T47D (cell line): ENCODE results near the gene ATG12.
A peak's percentile ranks its signal among the peaks of the same experiment; 100 is the strongest.

ENCODE experiments used
- DNase-seq, 2 experiments: peaks; one replicate each; pipeline versions ENCODE4 v3.0.0 to v3.0.0-alpha.2; 2011 to 2012; ENCODE audit warnings: low read depth in 1 of 2, low spot score in 1 of 2
- JUND ChIP-seq: IDR thresholded peaks from 2 replicates; pipeline ENCODE4 v1.6.1; 2012; ENCODE audit warnings: low read depth
- in situ Hi-C: cut with HindIII; loops from 2 replicates; pipeline ENCODE4 v1.10.0; 2016; ENCODE audit warnings: low sequenced_read_pairs, low pct_unique_long_range_greater_than_20kb

Gene ATG12

GRCh38 chr5:115857057-115857479 lies 15.7 kb upstream of the ATG12 start:
- TF ChIP-seq JUND, result no peak
- in situ Hi-C loops, result no loop called here
- no peak for DNase-seq

DNA sequence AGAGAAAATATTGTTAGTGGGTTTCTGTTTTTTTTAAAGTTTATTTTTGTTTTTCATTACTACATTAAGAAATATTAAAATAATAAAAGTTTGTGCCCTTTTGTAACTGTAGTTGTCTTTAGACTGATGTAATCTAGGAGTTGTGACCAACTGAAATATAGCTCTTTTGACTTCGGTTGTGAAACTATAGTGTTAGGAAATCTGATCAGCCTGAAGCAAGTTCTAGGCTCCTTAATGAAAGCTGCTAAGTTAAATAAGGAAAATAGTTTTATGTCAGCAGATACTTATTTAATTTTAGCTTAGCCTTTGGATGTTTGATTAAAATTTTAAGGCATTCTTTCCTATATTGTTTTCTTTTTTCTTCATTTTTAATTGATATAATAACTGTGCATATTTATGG lies 14.6 kb upstream of the ATG12 start:
- peak in 1 of 2 experiments; percentile 47 for DNase-seq
- 0 out of 2 replicates have a peak, but pooled peaks have one; percentile 22 for TF ChIP-seq JUND
- in situ Hi-C loops, result no loop called here

- TF ChIP-seq JUND, result no peak
- in situ Hi-C loops, result no loop called here
- no peak for DNase-seq
These were observed 12.8 kb upstream of the ATG12 start for GRCh38 chr5:115854139-115854538.

DNA sequence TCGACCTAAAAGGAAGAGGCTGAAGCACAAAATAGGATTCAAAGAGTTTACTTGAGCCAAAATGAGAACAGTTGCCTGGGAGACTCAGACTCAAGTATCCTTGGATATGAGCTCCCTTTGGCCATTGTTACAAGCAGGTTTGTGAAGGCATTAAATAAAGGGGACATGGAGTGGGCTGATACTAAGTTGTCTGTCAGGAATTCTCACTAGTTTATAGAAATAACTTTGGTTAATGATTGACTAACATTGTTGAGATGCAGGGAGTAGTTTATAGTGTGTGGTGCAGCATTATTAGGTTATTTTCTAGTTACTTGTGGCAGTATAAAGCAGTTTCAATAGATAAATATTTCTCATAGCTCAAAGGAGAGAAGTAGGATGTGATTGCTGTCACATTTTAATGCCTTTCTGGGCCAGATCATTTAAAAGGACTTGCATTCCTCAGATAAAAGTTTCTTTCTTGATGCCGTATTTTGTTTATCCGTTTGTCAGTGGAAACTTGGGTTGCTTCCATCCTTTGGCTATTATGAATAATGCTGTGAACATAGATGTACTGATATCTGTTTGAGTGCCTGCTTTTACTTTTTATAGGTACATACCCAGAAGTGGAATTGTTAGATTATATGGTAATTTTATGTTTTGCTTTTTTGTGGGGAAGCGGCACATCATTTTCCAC lies 9.5 kb upstream of the ATG12 start:
- in situ Hi-C loops, result no loop called here
- no peak for DNase-seq
- no peak for TF ChIP-seq JUND

GRCh38 chr5:115849258-115849798 lies 8.0 kb upstream of the ATG12 start:
- in situ Hi-C loops, result no loop called here
- no peak for TF ChIP-seq JUND
- DNase-seq, result no peak

- in situ Hi-C loops, result no loop called here
- no peak for TF ChIP-seq JUND
- DNase-seq, result no peak
These were observed 5.9 kb upstream of the ATG12 start for GRCh38 chr5:115847290-115847689.

DNA sequence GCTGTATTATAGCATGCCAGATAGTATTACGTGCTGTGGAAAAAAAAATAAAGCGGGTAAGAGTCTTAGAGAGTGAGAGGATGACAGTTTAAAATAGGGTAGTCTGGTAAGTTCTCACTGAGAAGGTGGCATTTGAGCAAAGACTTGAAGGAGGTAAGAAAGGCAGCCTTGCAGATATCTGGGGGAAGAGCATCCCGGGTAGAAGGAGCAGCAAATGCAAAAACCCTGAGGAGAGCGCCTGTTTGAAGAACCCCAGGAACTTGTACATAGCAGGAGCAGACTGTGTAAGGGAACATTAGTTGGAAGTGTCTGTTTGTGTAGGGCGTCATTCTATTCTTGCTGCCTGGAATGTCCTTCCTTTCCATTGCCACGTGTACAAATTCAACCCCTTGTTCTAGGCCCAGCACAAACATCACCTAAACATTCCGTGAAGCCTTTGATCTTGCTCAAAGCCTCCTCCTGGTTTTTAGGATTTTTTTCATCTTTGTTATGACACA lies 3.0 kb upstream of the ATG12 start:
- TF ChIP-seq JUND, result no peak
- DNase-seq, result no peak
- in situ Hi-C loops, result no loop called here

GRCh38 chr5:115843444-115844130 lies 2.2 kb upstream of the ATG12 start:
- DNase-seq, result no peak
- in situ Hi-C loops, result no loop called here
- no peak for TF ChIP-seq JUND

- in situ Hi-C loops, result no loop called here
- TF ChIP-seq JUND, result no peak
- DNase-seq, result no peak
These were observed 1.6 kb upstream of the ATG12 start for GRCh38 chr5:115842952-115843351.

DNA sequence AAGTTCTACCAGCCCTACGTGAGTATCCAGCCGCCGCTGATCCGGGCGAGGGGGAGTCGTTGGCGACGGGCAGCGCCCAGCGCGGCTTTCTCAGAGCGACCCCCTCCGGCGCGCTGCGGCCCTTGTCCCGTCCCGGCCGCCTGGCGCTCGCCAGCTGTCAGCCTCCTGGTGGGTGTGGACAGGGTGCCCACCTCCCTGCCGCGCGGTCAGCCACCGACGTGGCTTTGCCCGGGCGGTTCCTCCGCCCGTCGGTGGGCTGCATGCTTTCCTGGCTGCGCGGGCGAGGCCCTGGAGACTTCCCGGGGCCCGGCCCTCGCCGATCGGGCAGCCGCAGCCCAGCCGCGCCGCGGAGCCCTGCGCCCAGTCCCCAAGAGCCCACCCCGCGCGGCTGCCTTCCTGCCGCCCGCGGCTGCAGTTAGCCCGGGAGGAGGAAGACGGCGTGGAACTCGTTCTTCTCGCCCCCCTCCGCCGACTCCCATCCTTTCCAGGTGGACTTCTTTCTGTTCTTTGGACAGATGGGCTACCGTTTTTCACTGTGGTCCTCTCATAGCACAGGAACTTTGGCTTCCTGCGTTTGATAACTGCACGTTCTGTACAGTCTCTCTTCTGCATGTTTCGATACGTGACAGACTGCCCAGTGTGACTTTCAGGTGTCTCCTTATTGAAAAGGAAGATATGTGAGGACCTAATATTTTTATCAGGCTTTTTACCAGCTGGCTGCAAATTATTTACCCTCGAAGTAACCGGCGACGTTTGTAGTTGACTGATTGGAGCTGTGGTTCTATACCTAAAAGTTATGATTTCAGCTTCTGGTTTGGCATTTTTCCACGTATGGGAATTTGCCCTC lies 947 bp upstream of the ATG12 start:
- DNase-seq, result peak; percentile 25 to 39
- TF ChIP-seq JUND, result no peak
- in situ Hi-C loops, result no loop called here

DNA sequence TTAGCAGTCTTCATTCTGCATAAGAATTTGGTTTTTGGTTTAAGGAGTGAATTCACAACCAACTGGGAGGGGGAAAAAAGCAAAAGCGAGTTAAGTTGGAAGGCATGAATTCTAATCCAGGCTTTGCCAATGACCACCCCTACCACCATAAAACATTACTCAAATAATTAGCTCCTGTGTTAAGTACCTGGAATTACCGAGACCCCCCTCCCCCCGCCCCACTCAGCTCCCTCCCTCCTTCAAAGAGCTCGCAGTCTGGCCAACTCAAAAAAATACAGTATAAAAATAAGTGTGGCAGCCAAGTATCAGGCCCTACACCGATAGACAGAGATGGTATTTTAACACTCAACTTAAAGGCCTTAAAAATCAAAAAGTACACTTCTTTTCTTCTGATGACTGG lies 492 bp downstream of the ATG12 start:
- in situ Hi-C loops, result no loop called here
- no peak for DNase-seq
- TF ChIP-seq JUND, result no peak

GRCh38 chr5:115838885-115839518 lies 2.4 kb downstream of the ATG12 start:
- in situ Hi-C loops, result no loop called here

More at GRCh38 chr5:115838885-115839518, 2.4 kb downstream of the ATG12 start:
- TF ChIP-seq JUND, result no peak
- DNase-seq, result peak in 1 of 2 experiments; percentile 61
